ENCODE results near the gene DHX34.
"Not testable (repeated sequence)": the region's sequence is repeated elsewhere in the genome, so short reads cannot be mapped to it uniquely, and the experiment has no call there.

DHX34 gene

GRCh38 chr19:47324502-47324901 lies 24.6 kb upstream of the DHX34 start:
- DNase-seq (ENCODE audit: low read depth) = no peak

GRCh38 chr19:47330466-47330869 lies 18.6 kb upstream of the DHX34 start:
- no peak for DNase-seq (ENCODE audit: low read depth)

- no peak for DNase-seq (ENCODE audit: low read depth)
Measured at GRCh38 chr19:47331490-47331889, 17.6 kb upstream of the DHX34 start.

- no peak for DNase-seq (ENCODE audit: low read depth)
Measured at GRCh38 chr19:47331931-47332547, 17.1 kb upstream of the DHX34 start, which contains the start of gene C5AR2. C5AR2 (plus strand) TSS chr19:47332175; CDS start chr19:47340800, 8,625 bp downstream.

GRCh38 chr19:47336765-47337718 lies 12.1 kb upstream of the DHX34 start:
- not testable (repeated sequence) for DNase-seq (ENCODE audit: low read depth)

- no peak for DNase-seq (ENCODE audit: low read depth)
Measured at GRCh38 chr19:47339196-47339880, 9.8 kb upstream of the DHX34 start.

GRCh38 chr19:47340477-47341208 lies 8.5 kb upstream of the DHX34 start:
- no peak for DNase-seq (ENCODE audit: low read depth)

GRCh38 chr19:47341734-47342133 lies 7.4 kb upstream of the DHX34 start:
- DNase-seq (ENCODE audit: low read depth) = no peak

GRCh38 chr19:47343194-47343802 lies 5.8 kb upstream of the DHX34 start:
- DNase-seq (ENCODE audit: low read depth) = no peak

- DNase-seq (ENCODE audit: low read depth) = no peak
Measured at GRCh38 chr19:47344425-47344824, 4.7 kb upstream of the DHX34 start.

GRCh38 chr19:47346024-47346423 lies 3.1 kb upstream of the DHX34 start:
- DNase-seq (ENCODE audit: low read depth) = not testable (repeated sequence)

GRCh38 chr19:47350630-47351029 lies 1.5 kb downstream of the DHX34 start:
- DNase-seq (ENCODE audit: low read depth) = no peak

GRCh38 chr19:47351548-47351947 lies 2.4 kb downstream of the DHX34 start:
- DNase-seq (ENCODE audit: low read depth) = no peak

- no peak for DNase-seq (ENCODE audit: low read depth)
Measured at GRCh38 chr19:47352095-47352494, 3.0 kb downstream of the DHX34 start.

- DNase-seq (ENCODE audit: low read depth) = no peak
Measured at GRCh38 chr19:47353307-47353712, 4.2 kb downstream of the DHX34 start.

- no peak for DNase-seq (ENCODE audit: low read depth)
Measured at GRCh38 chr19:47356900-47357299, 7.8 kb downstream of the DHX34 start.

GRCh38 chr19:47357788-47358680 lies 8.9 kb downstream of the DHX34 start:
- no peak for DNase-seq (ENCODE audit: low read depth)

- no peak for DNase-seq (ENCODE audit: low read depth)
Measured at GRCh38 chr19:47358936-47359335, 9.8 kb downstream of the DHX34 start.

- DNase-seq (ENCODE audit: low read depth) = no peak
Measured at GRCh38 chr19:47362321-47362720, 13.2 kb downstream of the DHX34 start.

- no peak for DNase-seq (ENCODE audit: low read depth)
Measured at GRCh38 chr19:47363758-47364531, 14.8 kb downstream of the DHX34 start.

Data from GM04503 (cell line).